NAMALWA (cell line): ENCODE measurements around the gene LST1.

Experiments used
- DNase-seq: peaks from one replicate; pipeline ENCODE4 v3.0.0-alpha.2; 2015; ENCODE audit warnings: low spot score

Gene LST1

DNA sequence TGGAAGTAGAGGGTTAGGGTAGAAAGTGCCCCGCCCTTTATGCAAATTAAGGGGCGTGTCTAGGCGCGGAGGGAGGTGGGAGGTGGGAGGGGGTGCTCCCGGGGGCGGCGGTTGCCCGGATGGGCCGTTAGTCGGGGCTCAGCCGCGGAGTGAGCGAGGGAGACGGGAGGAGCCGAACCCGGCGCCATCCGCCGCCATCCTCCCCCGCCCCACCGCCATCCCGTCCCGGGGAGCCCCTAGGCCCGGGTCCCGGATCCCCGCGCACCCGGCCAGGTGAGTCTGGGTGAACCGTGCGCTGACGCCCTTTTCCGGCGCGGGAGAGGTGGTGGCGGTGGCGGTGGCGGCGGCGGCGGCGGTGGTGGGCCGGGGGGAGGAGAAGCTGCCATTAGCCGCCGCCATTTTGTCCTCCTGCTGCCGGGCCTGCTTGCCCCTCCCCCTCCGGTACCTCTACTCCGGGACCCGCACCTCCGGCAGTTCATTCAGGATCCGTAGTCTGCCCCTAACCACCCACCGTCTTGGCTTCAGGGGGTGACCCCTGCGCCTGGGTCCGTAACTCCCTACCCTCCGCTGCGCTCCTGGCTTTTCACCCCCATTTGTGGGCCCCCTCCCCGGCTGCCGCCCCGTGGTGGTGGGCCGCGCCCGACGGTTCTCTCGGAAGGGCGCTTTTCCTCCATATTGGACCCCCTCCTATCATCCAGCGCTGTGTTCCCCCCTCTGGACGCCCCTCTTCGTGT is 34.7 kb downstream of the LST1 start, which contains the start of gene PRRC2A:
PRRC2A (plus strand) TSS at position 130 of the 734 bp plus-strand sequence. CDS start 2,075 bp downstream, outside the sequence.
- peak; percentile 99 for DNase-seq

DNA sequence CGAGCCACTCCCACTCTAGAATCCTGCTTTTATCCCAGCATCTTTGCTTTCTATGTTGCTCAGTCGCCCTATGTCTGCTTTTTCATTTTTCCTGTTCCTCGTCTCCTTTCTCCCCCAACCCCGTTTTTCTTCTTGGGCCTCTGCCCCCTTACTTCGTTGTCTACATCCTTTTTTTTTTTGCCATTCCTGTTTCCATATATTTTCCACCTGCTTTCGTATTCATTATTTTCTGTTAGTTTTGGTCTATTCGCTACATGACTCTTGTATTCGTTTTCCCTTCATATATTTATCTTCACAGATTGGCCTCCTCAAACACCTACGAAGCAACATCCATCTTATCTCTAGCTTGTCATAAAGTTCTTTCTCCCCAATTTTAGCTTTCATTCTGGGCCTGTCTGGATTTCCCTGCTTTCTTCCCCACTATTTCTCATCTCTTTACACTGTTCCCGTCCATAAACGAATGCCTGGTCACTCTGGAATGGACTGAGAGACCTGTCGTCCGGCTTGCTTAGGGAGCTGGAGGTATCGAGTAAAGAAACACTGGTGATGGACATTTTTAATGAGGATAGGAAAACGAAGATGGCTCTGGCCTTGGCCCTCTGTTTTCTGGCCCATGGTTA is 35.4 kb downstream of the LST1 start:
- DNase-seq, result no peak

DNA sequence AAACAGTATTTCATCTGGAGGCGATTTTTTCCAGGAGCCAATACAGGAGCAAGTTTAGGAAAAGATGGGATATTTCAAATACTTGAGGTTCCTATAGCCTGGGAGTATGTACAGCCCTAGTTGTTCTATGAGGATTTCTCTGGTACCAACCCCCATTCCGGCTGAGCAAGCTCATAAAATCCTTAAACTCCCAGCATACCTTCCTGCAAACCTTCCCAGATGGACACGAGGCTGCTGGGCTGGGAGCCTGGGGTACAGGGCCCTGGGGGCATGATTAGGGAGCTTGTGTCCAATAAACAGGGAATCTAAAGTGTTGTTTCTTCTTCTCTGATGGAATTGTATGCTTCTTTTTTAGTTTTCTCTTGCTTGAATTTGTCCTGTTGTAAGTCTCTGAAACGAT is 35.9 kb downstream of the LST1 start:
- DNase-seq, result no peak

DNA sequence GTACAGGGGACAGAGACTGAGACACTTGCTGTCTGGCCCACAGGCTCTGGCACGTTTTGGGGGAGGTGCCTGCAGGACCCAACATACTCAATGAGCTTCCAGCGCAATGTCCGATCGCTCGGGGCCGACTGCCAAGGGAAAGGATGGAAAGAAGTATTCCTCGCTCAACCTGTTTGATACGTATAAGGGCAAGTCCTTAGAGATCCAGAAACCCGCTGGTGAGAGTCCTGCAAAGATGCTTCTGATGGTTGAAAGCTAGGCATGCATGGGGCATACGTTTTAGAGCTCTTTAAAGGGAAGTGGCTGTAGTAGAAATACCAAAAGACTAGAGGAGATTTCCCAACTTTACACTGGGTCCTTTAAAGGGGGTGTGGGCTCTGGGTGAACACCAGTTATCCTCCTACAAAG is 36.6 kb downstream of the LST1 start:
- no peak for DNase-seq

DNA sequence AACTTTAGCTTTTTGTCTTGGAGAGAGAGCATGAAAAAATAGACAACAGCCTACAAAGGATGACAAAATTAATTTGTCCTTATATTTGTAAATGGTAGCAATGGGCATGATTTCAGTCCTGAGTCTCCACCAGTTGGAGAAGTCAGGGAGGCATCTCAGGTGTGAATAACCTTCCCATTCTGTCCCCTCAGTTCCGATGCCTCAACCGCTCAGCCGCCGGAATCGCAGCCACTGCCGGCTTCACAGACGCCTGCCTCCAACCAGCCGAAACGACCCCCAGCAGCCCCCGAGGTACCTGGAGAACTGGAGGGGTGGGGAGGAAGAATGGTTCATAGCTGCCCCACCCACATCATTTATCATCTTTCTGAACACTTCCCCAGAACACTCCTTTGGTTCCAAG is 38.0 kb downstream of the LST1 start:
- no peak for DNase-seq

DNA sequence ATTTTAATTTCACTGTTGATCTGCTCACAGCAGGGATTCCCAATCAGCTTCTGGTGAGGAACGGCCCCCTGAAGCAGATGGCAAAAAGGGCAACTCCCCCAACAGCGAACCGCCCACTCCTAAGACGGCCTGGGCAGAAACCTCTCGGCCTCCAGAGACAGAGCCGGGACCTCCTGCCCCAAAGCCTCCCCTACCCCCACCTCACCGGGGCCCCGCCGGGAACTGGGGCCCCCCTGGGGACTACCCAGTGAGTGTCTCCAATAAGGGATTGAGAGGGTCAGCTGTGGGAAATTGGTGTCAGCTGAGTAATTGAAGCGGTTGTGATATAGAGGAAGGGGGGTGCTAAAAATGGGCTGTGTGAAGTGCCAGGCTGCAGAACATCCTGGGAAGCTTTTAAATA is 40.9 kb downstream of the LST1 start:
- no peak for DNase-seq

DNA sequence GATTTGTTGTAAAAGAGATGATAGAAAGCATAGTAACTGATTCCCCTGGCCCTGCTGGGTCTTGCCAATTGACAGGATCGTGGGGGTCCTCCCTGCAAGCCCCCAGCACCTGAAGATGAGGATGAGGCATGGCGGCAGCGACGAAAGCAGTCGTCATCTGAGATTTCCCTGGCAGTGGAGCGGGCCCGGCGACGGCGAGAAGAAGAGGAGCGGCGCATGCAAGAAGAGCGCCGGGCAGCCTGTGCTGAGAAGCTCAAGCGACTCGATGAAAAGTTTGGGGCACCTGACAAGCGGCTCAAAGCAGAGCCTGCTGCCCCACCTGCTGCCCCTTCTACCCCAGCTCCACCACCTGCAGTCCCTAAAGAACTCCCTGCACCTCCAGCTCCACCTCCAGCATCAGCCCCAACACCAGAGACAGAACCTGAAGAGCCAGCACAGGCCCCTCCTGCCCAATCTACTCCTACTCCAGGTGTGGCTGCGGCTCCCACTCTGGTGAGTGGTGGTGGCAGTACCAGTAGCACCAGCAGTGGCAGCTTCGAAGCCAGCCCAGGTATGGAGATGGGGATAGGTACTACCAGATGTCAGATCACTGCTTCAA is 41.7 kb downstream of the LST1 start:
- DNase-seq, result no peak

DNA sequence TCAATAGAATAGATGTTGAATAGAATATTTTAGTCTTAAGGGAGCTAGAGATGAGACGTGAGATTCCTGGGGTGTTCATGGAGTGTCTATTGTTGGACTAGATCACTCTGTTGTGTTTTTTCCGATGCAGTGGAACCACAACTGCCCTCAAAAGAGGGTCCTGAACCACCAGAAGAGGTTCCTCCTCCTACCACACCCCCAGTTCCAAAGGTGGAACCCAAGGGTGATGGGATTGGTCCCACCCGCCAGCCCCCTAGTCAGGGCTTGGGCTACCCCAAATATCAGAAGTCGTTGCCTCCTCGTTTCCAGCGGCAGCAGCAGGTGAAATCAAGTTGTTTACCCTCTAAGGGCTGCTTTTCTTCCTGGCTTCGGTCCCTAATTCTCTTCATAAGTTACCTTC is 42.9 kb downstream of the LST1 start:
- no peak for DNase-seq

DNA sequence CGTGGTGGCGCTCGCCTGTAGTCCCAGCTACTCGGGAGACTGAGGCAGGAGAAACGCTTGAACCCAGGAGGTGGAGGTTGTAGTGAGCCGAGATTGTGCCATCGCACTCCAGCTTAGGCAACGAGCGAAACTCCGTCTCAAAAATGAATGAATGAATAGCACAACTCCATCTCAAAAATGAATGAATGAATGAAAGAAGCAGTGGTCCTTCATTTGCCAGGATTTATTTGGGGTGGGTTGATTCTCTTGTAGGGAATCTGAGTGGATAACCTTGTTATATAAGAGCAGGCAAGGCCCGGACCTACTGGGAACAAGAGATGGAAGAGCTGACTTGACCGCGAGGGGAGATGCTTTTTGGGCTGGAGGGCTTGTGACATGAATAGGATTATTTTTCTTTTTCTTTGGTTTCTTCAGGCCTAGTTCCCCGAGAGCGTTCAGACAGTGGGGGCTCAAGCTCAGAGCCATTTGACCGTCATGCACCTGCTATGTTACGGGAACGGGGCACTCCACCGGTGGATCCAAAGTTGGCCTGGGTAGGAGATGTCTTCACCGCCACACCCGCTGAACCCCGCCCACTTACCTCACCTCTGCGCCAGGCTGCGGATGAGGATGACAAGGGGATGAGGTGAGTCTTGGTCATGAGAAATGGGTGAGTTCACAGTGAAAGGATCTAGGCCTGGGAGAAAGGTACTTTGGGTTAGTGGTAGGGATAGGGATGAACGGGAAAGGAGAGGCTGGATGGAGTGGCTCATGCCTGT is 44.3 kb downstream of the LST1 start:
- DNase-seq, result no peak

DNA sequence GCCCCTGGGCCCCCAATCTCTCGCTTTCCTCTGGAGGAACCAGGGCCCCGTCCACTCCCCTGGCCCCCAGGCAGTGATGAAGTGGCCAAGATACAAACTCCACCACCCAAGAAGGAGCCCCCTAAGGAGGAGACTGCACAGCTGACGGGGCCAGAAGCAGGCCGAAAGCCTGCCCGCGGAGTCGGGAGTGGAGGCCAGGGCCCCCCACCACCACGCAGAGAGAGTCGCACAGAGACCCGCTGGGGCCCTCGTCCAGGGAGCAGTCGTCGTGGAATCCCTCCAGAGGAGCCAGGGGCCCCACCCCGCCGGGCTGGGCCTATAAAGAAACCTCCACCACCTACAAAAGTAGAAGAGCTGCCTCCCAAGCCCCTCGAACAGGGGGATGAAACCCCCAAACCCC is 45.1 kb downstream of the LST1 start:
- no peak for DNase-seq

DNA sequence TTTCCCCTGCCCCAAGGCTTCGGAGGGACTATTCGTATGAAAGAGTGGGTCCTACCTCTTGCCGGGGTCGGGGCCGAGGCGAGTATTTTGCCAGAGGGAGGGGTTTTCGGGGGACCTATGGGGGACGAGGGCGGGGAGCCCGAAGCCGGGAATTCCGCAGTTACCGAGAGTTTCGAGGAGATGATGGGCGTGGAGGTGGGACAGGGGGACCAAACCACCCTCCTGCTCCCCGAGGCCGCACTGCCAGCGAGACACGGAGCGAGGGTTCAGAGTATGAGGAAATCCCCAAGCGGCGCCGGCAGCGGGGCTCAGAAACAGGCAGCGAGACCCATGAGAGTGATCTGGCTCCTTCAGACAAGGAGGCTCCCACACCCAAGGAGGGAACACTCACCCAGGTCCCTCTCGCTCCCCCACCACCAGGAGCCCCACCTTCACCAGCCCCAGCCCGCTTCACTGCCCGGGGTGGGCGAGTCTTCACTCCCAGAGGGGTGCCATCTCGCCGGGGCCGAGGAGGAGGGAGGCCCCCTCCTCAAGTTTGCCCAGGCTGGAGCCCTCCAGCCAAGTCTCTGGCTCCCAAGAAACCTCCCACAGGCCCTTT is 45.7 kb downstream of the LST1 start:
- no peak for DNase-seq

DNA sequence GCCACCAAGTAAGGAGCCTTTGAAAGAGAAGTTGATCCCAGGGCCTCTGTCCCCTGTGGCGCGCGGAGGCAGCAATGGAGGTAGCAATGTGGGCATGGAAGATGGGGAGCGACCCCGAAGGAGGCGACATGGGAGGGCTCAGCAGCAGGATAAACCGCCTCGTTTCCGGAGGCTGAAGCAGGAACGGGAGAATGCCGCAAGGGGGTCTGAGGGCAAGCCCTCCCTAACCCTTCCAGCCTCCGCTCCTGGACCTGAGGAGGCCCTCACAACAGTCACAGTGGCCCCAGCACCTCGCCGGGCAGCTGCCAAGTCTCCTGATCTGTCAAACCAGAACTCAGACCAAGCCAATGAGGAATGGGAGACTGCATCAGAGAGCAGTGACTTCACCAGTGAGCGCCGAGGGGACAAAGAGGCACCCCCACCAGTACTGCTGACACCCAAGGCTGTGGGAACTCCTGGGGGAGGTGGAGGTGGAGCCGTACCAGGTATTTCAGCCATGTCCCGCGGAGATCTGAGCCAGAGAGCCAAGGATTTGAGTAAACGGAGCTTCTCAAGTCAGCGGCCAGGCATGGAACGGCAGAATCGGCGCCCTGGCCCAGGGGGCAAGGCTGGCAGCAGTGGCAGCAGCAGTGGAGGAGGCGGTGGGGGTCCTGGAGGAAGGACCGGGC is 46.3 kb downstream of the LST1 start:
- no peak for DNase-seq

DNA sequence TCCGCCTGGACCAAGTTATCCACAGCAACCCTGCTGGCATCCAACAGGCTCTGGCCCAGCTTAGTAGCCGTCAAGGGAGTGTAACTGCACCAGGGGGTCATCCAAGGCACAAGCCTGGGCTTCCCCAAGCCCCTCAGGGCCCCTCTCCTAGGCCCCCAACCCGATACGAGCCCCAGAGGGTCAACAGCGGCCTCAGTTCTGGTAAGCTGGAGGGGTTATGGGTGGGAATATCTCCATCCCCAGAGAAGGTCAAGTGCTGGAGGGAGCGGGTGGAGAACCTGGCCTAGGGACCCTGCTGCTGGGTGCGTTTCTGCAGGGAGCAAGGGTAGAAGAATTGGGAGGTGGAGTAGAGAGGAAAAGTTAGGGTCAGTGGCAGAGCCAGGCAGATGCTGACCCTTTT is 47.4 kb downstream of the LST1 start:
- no peak for DNase-seq

DNA sequence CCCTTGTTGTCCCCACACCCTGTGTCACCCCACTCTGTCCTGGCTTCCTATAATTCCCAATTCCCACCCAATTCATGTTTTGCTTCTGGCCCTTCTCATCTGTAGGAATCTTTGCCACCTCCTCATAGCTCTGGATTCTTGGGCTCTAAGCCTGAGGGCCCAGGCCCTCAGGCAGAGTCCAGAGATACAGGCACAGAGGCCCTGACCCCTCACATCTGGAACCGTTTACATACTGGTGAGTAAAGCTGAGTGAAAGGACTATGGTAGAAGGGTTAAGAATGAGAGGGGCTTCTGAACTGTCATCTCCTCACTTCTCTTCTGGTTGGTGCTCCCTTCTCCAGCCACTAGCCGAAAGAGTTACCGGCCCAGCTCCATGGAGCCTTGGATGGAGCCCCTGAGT is 48.1 kb downstream of the LST1 start:
- DNase-seq, result no peak

DNA sequence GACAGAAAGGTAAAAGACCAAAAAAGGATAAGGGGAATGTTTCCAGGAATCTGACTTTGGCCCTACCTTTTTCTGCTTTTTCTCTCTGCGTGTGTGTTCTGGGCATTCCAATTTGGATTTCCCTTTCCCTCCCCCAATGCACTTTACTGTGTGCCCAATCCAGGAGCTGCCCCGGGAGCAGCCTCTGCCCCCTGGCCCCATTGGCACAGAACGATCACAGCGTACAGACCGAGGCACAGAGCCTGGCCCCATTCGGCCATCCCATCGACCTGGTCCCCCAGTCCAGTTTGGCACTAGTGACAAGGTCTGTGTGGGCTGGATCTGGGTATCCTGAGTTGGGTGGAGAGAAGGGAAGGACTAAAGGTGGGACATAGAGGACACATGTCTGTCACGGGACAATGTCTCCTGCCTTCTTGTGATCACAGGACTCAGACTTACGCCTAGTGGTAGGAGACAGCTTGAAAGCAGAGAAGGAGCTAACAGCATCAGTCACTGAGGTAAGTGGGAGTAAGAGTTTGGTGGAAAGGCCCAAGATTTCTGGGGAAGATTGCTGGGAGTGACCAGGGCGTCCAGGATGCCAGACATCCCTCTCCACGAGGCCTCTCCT is 49.0 kb downstream of the LST1 start:
- no peak for DNase-seq

DNA sequence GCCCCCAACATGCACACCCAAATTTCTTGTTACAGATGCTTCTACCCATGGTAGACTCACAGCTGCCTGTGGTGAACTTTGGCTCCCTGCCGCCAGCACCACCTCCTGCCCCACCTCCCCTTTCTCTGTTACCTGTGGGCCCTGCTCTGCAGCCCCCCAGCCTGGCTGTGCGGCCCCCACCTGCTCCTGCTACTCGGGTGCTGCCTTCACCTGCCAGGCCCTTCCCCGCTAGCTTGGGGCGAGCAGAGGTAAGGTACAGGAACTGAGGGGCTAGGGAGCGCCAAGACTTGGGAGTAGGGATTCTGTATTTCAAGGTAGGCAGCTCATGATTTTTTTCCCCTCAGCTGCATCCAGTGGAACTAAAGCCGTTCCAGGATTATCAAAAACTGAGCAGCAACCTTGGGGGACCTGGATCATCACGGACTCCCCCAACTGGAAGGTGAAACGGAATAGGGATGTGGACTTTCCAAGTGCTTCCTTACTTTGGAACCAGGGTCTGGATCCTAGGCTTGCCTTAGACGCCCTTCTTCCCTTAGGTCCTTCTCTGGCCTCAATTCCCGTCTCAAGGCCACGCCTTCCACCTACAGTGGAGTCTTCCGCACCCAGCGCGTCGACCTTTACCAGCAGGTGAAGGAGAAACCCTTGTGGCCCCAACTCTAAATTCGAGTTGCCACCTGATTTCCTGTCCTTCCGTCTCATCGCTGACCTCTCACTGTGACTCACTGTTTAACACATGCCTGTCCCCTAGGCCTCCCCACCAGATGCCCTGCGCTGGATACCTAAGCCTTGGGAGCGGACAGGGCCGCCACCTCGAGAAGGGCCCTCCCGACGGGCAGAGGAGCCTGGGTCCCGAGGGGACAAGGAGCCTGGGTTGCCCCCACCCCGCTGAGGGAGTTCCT is 50.9 kb downstream of the LST1 start:
- DNase-seq, result no peak
